GM12878 (cell line): Measurements from ENCODE around the gene GMDS.

Experiments
- CEBPB ChIP-seq, 2 experiments: fragments of 150-350 bp in 1 of 2; IDR thresholded peaks; 2 replicates each; pipeline ENCODE4 v1.6.1; 2012 to 2014; ENCODE audit warnings: low read depth in 2 of 2, low read length in 2 of 2, borderline replicate concordance in 1 of 2, inconsistent platforms in 1 of 2
- CTCF ChIP-seq, 3 experiments: IDR thresholded peaks in 2 of 3; conservative IDR thresholded peaks in 1 of 3; 2 replicates each; pipeline ENCODE4 v1.5.1; 2011; ENCODE audit warnings: low read depth in 3 of 3, low read length in 3 of 3, mild to moderate bottlenecking in 3 of 3, control low read depth in 2 of 3, moderate library complexity in 2 of 3, inconsistent platforms in 1 of 3, mixed read lengths in 1 of 3; ENCODE audit not compliant: control insufficient read depth in 2 of 3, insufficient read depth in 1 of 3; ENCODE audit errors: extremely low read depth in 1 of 3
- E4F1 ChIP-seq: fragments of 450-650 bp; IDR thresholded peaks from 2 replicates; pipeline ENCODE4 v1.6.1; 2018; ENCODE audit warnings: borderline replicate concordance, mild to moderate bottlenecking; ENCODE audit not compliant: partially characterized antibody
- EZH2 ChIP-seq: IDR thresholded peaks from 2 replicates; pipeline ENCODE4 v1.6.1; 2012; ENCODE audit warnings: low read depth, mild to moderate bottlenecking, control low read depth, inconsistent platforms, low read length, borderline replicate concordance; ENCODE audit not compliant: control insufficient read depth
- FOXM1 ChIP-seq: IDR thresholded peaks from 2 replicates; pipeline ENCODE4 v1.6.1; 2012; ENCODE audit warnings: low read depth, mild to moderate bottlenecking, inconsistent platforms, low read length, moderate library complexity
- IKZF1 ChIP-seq: fragments of 450-650 bp; conservative IDR thresholded peaks from 2 replicates; pipeline ENCODE4 v1.6.1; 2017; ENCODE audit warnings: antibody characterized with exemption, mild to moderate bottlenecking
- POLR2A ChIP-seq: IDR thresholded peaks from 2 replicates; pipeline ENCODE4 v1.6.1; 2011; ENCODE audit warnings: low read depth, mild to moderate bottlenecking, low read length
- POLR2AphosphoS5 ChIP-seq: IDR thresholded peaks from 2 replicates; pipeline ENCODE4 v1.6.1; 2011; ENCODE audit warnings: mild to moderate bottlenecking, low read length, inconsistent platforms
- REST ChIP-seq: IDR thresholded peaks from 2 replicates; pipeline ENCODE4 v1.6.1; 2012; ENCODE audit warnings: mild to moderate bottlenecking, low read depth, low read length
- SMC3 ChIP-seq: IDR thresholded peaks from 2 replicates; pipeline ENCODE4 v1.6.1; 2011; ENCODE audit warnings: low read length, improper control_type of control experiment, borderline replicate concordance
- SREBF2 ChIP-seq: IDR thresholded peaks from 2 replicates; pipeline ENCODE4 v1.6.1; 2012; ENCODE audit warnings: mild to moderate bottlenecking, low read length
- ZNF274 ChIP-seq: IDR thresholded peaks from one replicate; pipeline ENCODE4 v1.8.0; 2011; ENCODE audit not compliant: insufficient read length, insufficient read depth

GRCh38 chr6:2197177-2197671, 48.2 kb downstream of the GMDS start:
- TF ChIP-seq EZH2: no peak
- TF ChIP-seq CTCF (IDR thresholded peaks at IDR 0.05 in 2 of 3, conservative IDR thresholded peaks at IDR 0.05 in 1 of 3; ENCODE audit: control insufficient read depth in 2 of 3, extremely low read depth in 1 of 3, insufficient read depth in 1 of 3, low read depth in 3 of 3, low read length in 3 of 3): no peak
- TF ChIP-seq CEBPB (IDR thresholded peaks at IDR 0.05; ENCODE audit: borderline replicate concordance in 1 of 2, low read depth in 2 of 2, low read length in 2 of 2): no peak
- TF ChIP-seq ZNF274: no peak
- no peak for TF ChIP-seq IKZF1
- TF ChIP-seq E4F1: no peak
- TF ChIP-seq POLR2A: no peak
- no peak for TF ChIP-seq FOXM1
- TF ChIP-seq REST: no peak
- TF ChIP-seq SMC3: no peak
- no peak for TF ChIP-seq SREBF2
- no peak for TF ChIP-seq POLR2AphosphoS5
